HepG2 (cell line): ENCODE measurements around the gene DOCK4. TPM values are rescaled to one million over a fixed set of nuclear protein-coding genes. Genes with fewer than 3 reads are reported as not detected.
A peak's percentile ranks its signal among the peaks of the same experiment; 100 is the strongest.

Source experiments
- ATAC-seq: fragments of 200-7000 bp; cut with Tn5 transposase; 3 replicates; pipeline ENCODE4 v1.9.1; 2020; ENCODE audit warnings: mild to moderate bottlenecking, moderate library complexity
- BruUV-seq: library from RNA; stranded (reverse); fragments of 400-500 nt; replicated peaks from 2 replicates; lab custom pipeline; 2021; lab: Mats Ljungman, UMichigan
- CTCF ChIA-PET: fragments of 300-600 bp; formaldehyde crosslinking; extraction: SDS; loops from one replicate; lab custom pipeline; 2021; ENCODE audit warnings: low total read pairs, inconsistent platforms, low intra/inter-chr PET ratio; lab: Yijun Ruan, JAX
- POLR2A ChIA-PET: fragments of 350-600 bp; sonication (Branson Sonifier 250); formaldehyde crosslinking; loops from one replicate; lab custom pipeline; 2020; ENCODE audit warnings: antibody characterized with exemption, inconsistent platforms; lab: Yijun Ruan, JAX
- DNase-seq: peaks from one replicate; pipeline ENCODE4 v3.0.0-alpha.2; 2015; ENCODE audit warnings: low spot score
- FAIRE-seq: peaks from 3 replicates; lab custom pipeline; 2011; peaks lifted over from hg19 to GRCh38; lab: Jason Lieb, UNC
- H2AFZ ChIP-seq: one replicate; pipeline ENCODE4 v1.6.1; 2011; ENCODE audit warnings: low read length, inconsistent platforms
- H3K27ac ChIP-seq: fragments of 300-600 bp; 3 replicates; pipeline ENCODE4 v1.8.0; 2011; ENCODE audit warnings: mixed run types, mild to moderate bottlenecking, mixed read lengths, low read length, inconsistent platforms; ENCODE audit not compliant: insufficient read depth; ENCODE audit errors: extremely low read length
- H3K27me3 ChIP-seq, 2 experiments: fragments of 200-600 bp in 1 of 2; 2 replicates in 1 of 2; 3 replicates in 1 of 2; pipeline versions ENCODE4 v1.6.0 to v1.8.0; 2011; ENCODE audit warnings: low read length in 2 of 2, mild to moderate bottlenecking in 2 of 2, moderate library complexity in 2 of 2, inconsistent platforms in 1 of 2; ENCODE audit not compliant: insufficient read depth in 2 of 2, control insufficient read depth in 1 of 2
- H3K36me3 ChIP-seq, 2 experiments: fragments of 200-600 bp in 1 of 2; replicated peaks in 1 of 2; 2 replicates in 1 of 2; 3 replicates in 1 of 2; pipeline versions ENCODE4 v1.5.1 to v1.8.0; 2011; ENCODE audit warnings: low read length in 2 of 2, inconsistent platforms in 1 of 2; ENCODE audit not compliant: insufficient read depth in 2 of 2, control insufficient read depth in 1 of 2
- H3K4me1 ChIP-seq: 2 replicates; pipeline ENCODE4 v1.5.1; 2012; ENCODE audit warnings: low read length, inconsistent platforms; ENCODE audit not compliant: insufficient read depth
- H3K4me2 ChIP-seq: 2 replicates; pipeline ENCODE4 v1.6.0; 2011; ENCODE audit warnings: low read depth, low read length, inconsistent platforms
- H3K4me3 ChIP-seq, 3 experiments: fragments of 200-600 bp in 1 of 3; sonication (generic), shearing (Covaris generic) in 1 of 3; replicated peaks in 1 of 3; 2 replicates each; pipeline ENCODE4 v1.5.1; 2011 to 2016; ENCODE audit warnings: low read length in 3 of 3, inconsistent platforms in 2 of 3, low read depth in 2 of 3, mild to moderate bottlenecking in 2 of 3, control low read depth in 1 of 3, mixed read lengths in 1 of 3; ENCODE audit not compliant: insufficient read depth in 1 of 3
- H3K79me2 ChIP-seq: one replicate; pipeline ENCODE4 v1.6.1; 2011; ENCODE audit warnings: low read length, inconsistent platforms; ENCODE audit not compliant: insufficient read depth
- H3K9ac ChIP-seq: 2 replicates; pipeline ENCODE4 v1.6.0; 2011; ENCODE audit warnings: mild to moderate bottlenecking, low read depth, low read length, inconsistent platforms; ENCODE audit not compliant: insufficient read depth
- H3K9me3 ChIP-seq: 2 replicates; pipeline ENCODE4 v1.5.1; 2012; ENCODE audit warnings: mild to moderate bottlenecking, low read length
- H4K20me1 ChIP-seq: 2 replicates; pipeline ENCODE4 v1.6.0; 2011; ENCODE audit warnings: inconsistent platforms, mild to moderate bottlenecking, low read length, moderate library complexity; ENCODE audit not compliant: insufficient read depth
- MAFG ChIP-seq: sonication (generic); formaldehyde crosslinking; IDR thresholded peaks from 2 replicates; pipeline ENCODE4 v1.5.1; 2020; ENCODE audit warnings: mild to moderate bottlenecking, missing genetic modification reagents
- MAFK ChIP-seq, 2 experiments: IDR thresholded peaks in 1 of 2; conservative IDR thresholded peaks in 1 of 2; 2 replicates each; pipeline ENCODE4 v1.6.1; 2011; ENCODE audit warnings: improper control_type of control experiment in 2 of 2, low read length in 2 of 2
- NCOA2 ChIP-seq: sonication (generic); formaldehyde crosslinking; IDR thresholded peaks from 2 replicates; pipeline ENCODE4 v1.8.0; 2022; ENCODE audit warnings: inconsistent platforms
- RBM22 ChIP-seq: fragments of 200-400 bp; formaldehyde crosslinking; optimal IDR thresholded peaks from 2 replicates; pipeline ENCODE3; 2017; ENCODE audit warnings: mild to moderate bottlenecking, low read length, moderate library complexity
- STAT6 ChIP-seq: sonication (generic); formaldehyde crosslinking; IDR thresholded peaks from 2 replicates; pipeline ENCODE4 v1.4.0; 2020; ENCODE audit warnings: missing genetic modification reagents, mild to moderate bottlenecking, borderline replicate concordance
- WGBS: methylation state at CpG from one replicate; pipeline ENCODE4 v1.1.6; 2017; ENCODE audit warnings: low lambda C conversion rate; 5-methylcytosine and 5-hydroxymethylcytosine counted together
- in situ Hi-C: cut with HindIII; loops from 2 replicates; pipeline ENCODE4 v1.10.0; 2017; ENCODE audit warnings: low pct_unique_long_range_greater_than_20kb; ENCODE audit not compliant: extremely low pct_ligation_motif_present
- intact Hi-C: fragments of 100-400 bp; cut with micrococcal nuclease; formaldehyde crosslinking; loops from one replicate; pipeline ENCODE4 v1.10.0; 2022; ENCODE audit not compliant: unreplicated experiment
- polyA plus RNA-seq, 8 experiments: library from polyadenylated mRNA; depleted of rRNA in 3 of 8; stranded (reverse) in 7 of 8; unstranded in 1 of 8; fragments of >200 nt; fragmentation: Illumina TruSeq in 4 of 8; extraction: Trizol in 4 of 8; gene quantifications; 2 replicates each; pipeline versions ENCODE4 v1.2.1 to v1.2.3, GENCODE V29; 2011 to 2016; ENCODE audit warnings: low read depth in 4 of 8, missing spikeins in 1 of 8, mixed read lengths in 1 of 8; ENCODE audit not compliant: insufficient read depth in 1 of 8
- total RNA-seq, 5 experiments: library from RNA; depleted of rRNA; stranded (reverse); fragments of >200 nt; fragmentation: Illumina TruSeq; extraction: Trizol; gene quantifications; 2 replicates each; pipeline ENCODE4 v1.2.3, GENCODE V29; 2016; ENCODE audit warnings: low read depth in 1 of 5
- TF ChIP-seq, protein P1 (sequence below): sonication (generic); formaldehyde crosslinking; IDR thresholded peaks from 2 replicates; pipeline ENCODE4 v1.5.0; 2020; ENCODE audit warnings: mild to moderate bottlenecking, missing genetic modification reagents

The DOCK4 gene
- total and polyA plus RNA-seq, 2 of the 13 experiments (the other 11 are each of a cell fraction or from before 2014, with no cell fraction given): 13.5 to 17.4 TPM

DNA sequence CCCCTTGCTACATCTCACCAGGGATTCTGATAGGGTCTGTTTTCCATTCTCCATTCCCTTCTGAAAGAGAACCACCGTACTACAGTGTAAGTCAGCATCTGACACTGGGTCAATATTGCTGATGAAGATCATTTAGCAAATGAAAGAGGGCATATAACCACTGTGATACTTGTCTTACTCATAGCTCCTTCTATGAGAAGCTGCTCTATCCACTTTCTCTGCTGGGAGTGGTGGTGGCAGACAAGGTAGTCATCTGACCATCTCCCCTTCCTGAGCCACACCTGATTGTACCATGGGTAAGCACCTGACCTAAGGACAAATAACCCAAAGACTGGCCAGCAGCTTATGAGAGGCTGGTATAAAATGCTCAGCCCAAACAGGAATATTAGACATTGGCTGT is 220.4 kb downstream of the DOCK4 start:
- H2AFZ ChIP-seq: no peak overlapping the region

More for the DNA sequence above, 220.4 kb downstream of the DOCK4 start:
- no peak overlapping the region for H3K27ac ChIP-seq
- H4K20me1 ChIP-seq: no peaks in the 10 kb centered on the region
- no peaks in the 10 kb centered on the region for H3K27me3 ChIP-seq
- TF ChIP-seq STAT6 (CRISPR knock-in tag) (no peak), MAFG (CRISPR knock-in tag) (no peak), NCOA2 (no peak), RBM22 (no peak), MAFK (conservative IDR thresholded peaks at IDR 0.05 in 1 of 2, IDR thresholded peaks at IDR 0.05 in 1 of 2; ENCODE audit: low read length in 2 of 2) (0 out of 4 replicates have a peak, but pooled peaks of 1 of the 2 experiments have one; percentile 14)
- TF ChIP-seq, protein P1, sequence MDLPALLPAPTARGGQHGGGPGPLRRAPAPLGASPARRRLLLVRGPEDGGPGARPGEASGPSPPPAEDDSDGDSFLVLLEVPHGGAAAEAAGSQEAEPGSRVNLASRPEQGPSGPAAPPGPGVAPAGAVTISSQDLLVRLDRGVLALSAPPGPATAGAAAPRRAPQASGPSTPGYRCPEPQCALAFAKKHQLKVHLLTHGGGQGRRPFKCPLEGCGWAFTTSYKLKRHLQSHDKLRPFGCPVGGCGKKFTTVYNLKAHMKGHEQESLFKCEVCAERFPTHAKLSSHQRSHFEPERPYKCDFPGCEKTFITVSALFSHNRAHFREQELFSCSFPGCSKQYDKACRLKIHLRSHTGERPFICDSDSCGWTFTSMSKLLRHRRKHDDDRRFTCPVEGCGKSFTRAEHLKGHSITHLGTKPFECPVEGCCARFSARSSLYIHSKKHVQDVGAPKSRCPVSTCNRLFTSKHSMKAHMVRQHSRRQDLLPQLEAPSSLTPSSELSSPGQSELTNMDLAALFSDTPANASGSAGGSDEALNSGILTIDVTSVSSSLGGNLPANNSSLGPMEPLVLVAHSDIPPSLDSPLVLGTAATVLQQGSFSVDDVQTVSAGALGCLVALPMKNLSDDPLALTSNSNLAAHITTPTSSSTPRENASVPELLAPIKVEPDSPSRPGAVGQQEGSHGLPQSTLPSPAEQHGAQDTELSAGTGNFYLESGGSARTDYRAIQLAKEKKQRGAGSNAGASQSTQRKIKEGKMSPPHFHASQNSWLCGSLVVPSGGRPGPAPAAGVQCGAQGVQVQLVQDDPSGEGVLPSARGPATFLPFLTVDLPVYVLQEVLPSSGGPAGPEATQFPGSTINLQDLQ: no peak
- TF ChIP-seq, all 625 proteins: peak for 1
- in situ Hi-C loops (no loop called here), intact Hi-C loops (no loop called here)
- H3K9me3 ChIP-seq: no peaks in the 10 kb centered on the region
- no peak overlapping the region for H3K4me2 ChIP-seq
- H3K79me2 ChIP-seq: no peaks in the 10 kb centered on the region
- DNase-seq (no peak), FAIRE-seq (no peak), ATAC-seq (no peak)
- peaks cover 17 to 42% of the 10 kb centered on the region in 2 experiments; a peak in 4 of 5 replicates for H3K36me3 ChIP-seq
- POLR2A ChIA-PET: no interaction called here
- 91% methylated on average over 1 of the region's 1 CpG for WGBS
- no peak overlapping the region for H3K9ac ChIP-seq
- H3K4me3 ChIP-seq: no peak overlapping the region
- H3K4me1 ChIP-seq: no peaks in the 10 kb centered on the region
- no TSS peak for BruUV-seq
- CTCF ChIA-PET: no interaction called here
